ENCODE data around the gene HYDIN.
"Not testable (repeated sequence)": the region's sequence is repeated elsewhere in the genome, so short reads cannot be mapped to it uniquely, and the experiment has no call there.

The HYDIN gene

DNA sequence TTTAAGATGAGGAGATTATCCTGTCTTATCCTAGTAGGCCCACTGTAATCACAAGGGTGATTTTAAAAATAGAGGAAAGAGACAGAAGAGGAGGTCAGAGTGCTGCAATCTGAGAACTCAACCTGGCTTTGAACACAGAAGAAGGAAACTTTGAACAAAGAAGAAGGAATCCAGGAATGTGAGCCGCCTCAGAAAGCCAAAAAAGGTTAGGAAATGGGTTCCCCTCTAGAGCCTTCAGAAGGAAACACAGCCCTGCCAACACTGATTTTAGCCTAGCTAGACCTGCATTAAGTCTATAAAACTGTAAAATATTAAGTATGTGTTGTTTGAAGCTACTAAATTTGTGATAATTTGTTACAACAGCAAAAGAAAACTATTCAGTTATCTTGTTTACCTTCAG is 149.7 kb downstream of the HYDIN start:
- not testable (repeated sequence) for DNase-seq

DNA sequence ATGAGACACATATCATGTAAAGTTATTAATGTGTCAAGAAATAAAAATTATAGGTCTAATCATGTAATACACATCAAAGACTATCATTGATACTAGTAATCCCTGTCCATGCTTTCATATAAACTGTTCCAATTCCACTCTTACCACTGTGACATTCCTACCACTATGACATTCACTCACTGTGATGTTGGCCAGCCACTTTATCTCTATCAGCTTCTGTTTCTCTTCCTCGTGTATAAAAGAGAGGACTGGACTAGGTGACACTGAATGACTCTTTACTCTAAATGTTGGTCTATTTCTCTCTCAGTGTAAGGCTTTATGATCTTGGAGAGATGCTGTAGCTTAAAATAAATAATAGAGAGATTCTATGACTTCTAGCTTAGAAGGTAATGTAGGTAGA is 150.3 kb downstream of the HYDIN start:
- DNase-seq: not testable (repeated sequence)

DNA sequence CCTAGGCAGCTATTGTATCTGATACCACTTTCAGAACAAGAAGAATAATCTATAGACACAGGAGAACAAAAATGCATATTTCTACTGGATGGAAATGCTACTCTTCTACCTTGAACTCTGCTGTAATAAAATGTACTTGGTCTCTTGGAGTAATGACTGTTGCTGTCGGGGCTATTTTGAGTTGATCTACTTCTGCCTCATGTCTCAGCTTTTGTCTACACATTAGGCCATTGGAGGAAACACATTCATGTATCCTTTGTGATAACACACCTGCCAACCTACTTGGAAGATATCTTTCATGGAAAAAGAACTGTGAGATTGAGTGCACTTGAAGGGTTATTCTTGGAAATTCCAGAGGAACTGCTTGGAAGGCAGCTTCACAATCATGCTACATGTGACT is 159.9 kb downstream of the HYDIN start:
- DNase-seq: not testable (repeated sequence)

DNA sequence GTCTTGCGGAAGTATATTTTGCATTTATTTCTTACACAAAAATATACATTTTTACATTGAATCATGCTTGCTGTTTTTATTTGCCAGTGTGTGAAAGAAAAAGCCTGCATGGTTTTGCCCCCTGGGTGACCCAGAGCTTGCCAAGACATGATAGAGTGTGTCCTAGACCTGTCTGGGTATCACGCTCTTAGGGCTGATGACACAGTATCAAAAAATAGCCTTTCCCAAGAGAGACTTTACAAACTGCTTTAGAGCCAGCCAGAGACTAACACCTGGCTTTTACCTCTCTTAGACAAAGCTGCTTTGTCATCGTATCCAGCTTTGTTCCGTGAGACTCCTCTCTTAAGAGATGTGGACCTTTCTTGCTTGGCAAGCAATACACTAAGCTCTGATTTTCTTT is 160.7 kb downstream of the HYDIN start:
- DNase-seq: not testable (repeated sequence)

DNA sequence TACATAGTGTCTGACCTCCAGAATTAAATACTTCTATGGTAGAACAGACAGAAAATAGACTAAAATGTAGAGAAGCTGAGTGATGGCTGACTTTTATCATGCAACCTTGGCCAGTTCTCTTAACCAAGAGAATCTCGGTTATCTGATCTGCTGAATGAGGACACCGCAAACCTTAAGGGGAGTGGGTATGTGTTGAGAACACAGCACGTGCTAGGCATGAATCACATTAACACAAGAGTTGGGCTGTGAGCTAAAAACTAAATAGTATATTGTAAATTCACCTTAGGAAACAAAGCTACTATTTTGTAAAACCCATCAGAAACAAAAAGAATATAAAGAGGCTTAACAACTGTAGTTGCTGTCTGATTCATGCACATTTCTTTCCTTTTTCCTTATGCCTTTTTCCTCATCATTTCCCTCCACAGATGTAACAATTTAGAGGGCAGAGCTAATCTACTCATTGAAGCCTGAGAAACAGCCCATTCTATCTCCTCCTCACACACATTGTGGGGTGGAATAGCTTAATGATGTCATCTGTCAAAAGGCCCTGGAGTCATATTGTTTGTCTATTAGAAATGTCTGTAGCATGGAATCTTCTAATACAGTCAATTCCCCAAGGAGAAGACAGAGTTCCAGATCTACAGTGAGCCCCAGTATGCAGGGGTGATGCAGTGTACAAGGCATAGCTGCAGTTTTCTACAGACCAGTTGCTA is 176.5 kb downstream of the HYDIN start:
- not testable (repeated sequence) for DNase-seq

DNA sequence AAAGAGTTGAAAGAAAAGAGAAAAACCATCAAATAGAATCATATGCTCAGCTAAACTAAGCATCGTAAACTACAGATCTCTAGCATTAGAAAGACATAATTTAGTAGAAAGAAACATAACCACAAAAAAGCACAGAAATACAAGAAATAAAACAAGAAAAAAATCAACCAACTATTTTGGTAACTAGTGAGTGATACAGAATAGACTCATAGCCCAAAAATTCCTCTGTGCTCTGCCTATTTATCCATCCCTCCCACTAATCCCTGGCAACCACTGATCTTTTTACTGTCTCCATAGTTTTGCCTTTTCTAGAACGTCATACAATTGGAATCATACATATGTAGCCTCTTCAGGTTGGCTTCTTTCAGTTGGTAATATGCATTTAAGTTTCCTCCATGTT is 180.2 kb downstream of the HYDIN start:
- DNase-seq: not testable (repeated sequence)

DNA sequence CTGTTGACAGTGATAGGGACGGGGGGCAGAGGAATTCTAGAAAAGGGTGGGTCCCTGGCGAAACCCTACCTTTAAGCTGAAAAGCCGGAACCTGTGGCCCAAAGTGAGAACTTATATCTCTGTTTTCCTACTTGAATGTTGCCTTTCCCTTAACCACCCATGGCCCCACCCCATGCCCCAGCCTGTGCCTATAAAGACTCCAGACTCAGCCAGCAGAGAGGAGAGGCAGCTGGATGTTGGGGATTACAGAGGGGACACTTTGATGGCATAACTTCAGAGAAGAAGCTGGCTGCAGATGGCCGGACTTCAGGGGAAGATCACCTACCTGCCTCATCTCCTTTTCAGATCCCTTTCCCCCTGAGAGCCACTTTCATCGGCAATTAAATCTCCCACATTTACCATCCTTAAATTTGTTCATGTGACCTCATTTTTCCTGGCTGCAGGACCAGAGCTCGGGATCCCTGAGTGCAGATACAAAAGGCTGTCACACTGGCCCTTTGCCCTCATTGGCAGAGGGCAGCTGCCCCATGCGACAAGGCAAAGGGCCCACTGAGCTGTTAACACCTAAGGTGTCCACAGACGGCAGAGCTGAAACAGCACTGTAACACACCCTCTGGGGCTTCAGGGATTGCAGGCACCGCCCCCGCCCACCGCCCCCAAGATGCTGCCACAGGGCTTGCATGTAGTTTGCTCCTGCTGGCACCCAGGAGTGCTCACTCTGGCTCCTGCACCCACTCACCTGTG is 191.0 kb downstream of the HYDIN start:
- not testable (repeated sequence) for DNase-seq

DNA sequence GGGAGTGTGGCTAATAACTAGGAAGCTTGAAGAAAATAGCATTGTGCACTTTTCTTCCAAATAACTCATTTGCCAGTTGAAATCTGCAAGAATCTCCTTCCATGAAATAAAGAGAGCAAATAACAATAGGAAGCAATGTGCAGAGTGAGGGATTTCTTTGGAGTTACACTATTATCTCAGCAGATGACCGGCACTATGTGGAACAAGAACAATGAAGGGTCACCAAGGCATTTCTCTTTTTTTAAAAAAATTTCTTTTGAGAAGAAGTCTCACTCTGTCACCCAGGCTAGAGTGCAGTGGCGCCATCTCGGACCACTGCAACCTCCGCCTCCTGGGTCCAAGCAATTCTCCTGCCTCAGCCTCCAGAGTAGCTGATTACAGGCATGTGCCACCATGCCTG is 192.1 kb downstream of the HYDIN start:
- not testable (repeated sequence) for DNase-seq

DNA sequence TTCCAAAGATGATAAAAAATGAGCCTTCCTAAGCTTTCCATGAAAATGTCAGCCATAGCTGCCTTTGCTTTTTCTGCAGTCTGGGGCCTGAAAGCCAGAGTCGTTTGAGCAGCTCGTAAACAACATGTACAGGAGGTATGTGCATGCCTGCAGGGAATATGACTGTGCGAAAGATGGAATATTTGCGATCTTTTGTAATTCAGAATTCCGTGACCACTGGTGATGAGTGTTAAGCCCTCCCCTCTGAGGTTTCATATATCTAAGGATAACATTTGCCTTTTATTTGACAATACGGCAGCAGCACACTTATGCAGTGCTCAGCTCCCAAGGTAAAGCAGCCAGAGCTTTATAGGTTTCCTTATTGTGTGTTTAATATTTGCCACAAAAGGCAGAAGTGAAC is 192.5 kb downstream of the HYDIN start:
- not testable (repeated sequence) for DNase-seq

DNA sequence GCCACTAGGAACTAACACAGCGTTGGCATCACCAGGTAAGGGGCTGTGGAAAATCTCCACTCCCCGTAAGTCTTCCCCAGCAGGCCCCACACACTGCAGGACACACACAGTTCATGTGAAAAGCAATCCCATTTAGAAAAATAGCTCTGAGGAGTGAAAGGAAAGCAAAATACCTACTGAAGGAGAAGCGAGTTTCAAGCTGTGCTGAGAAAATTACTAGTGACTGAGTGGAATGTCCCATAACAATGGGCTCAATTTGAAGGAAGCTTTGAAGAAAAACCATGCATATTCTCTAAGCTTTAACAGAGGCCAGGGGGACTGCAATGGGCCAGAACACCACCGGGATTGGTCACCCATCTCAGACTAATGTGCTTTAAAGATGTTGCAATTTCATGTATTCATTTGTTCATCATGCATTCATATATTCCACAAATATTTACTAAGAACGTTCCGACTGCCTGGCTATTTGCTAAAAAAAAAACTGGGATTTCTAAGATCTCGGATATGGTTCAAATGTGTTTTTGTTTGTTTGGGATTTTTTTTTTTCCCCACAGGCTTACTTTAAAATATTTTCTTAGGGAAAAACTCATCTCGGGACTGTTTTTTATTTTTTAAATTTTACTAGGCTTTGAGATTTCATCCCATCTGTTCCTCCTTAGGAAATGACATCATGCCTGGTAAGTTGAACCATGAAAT is 202.3 kb downstream of the HYDIN start:
- not testable (repeated sequence) for DNase-seq

DNA sequence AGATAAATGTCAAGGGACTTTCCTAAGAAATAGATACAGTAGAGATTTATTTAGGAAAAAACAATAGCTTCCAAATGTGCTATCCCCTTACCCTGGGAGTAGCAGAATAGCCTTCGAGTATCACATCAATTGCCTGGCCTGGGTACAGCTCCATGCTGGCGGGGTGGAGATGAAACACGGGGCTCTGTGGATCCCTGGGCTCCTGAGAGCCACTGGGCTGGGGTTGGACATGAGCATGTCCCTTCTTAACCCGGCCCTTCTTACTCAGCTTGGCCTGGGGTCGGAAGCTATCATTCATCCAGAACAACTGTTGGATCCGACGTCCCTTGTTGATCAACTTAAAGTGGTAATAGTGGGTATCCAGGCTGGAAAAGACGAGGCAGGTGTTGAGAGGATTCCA is 203.0 kb downstream of the HYDIN start:
- not testable (repeated sequence) for DNase-seq

DNA sequence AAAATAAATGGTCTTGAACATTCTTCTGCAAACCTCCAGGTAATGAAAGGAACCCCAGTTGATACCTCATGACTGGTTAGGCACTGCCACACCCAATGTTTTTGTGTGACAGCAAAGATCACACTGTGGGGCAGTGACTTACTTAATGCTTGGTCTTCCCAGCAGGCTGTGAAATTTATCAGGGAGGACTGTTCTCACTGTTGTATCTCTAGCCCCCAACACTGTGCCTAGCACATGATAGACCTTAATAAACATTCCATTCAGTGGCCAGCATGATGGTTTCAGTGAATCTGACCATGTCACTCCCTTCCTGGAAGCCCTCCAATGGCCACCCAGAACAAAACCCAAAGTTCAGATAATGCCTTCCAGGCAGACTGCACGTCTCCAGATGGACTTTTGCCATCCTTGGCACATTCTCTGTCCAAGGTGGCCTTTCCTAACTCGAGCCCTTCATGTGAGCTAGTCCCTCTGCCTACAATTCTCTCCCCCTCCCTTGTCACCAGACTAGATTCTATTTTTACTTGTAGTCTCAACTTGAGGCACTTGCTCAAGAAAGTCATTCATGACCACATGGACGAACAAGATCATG is 206.6 kb downstream of the HYDIN start:
- DNase-seq: not testable (repeated sequence)

DNA sequence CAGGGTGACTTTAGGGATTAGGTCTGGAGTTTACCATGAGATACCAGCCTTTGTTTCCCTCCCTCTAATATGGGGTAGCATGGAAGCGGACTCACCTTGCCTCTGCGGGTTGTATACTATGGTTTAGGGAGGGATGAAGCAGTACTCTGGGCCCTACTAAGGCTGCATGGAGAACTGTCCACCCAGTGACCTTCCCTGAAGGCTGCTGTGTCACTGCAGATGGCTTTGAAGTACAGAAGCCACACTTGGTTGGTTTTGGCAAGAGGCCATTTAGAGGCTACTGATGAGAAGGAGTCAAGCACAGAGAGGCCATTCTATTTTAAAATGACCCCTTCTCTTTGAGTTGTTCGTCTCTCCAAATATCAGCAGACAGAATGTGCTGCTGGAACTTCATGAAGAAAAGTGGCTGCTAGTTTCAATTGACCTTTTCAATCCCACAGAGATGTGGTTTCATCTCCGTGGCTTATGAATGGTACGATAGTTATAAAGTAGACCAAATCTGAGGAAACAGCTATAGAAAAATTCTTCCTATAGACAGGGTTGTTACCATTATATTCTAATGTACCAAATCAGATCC is 208.5 kb downstream of the HYDIN start:
- not testable (repeated sequence) for DNase-seq

DNA sequence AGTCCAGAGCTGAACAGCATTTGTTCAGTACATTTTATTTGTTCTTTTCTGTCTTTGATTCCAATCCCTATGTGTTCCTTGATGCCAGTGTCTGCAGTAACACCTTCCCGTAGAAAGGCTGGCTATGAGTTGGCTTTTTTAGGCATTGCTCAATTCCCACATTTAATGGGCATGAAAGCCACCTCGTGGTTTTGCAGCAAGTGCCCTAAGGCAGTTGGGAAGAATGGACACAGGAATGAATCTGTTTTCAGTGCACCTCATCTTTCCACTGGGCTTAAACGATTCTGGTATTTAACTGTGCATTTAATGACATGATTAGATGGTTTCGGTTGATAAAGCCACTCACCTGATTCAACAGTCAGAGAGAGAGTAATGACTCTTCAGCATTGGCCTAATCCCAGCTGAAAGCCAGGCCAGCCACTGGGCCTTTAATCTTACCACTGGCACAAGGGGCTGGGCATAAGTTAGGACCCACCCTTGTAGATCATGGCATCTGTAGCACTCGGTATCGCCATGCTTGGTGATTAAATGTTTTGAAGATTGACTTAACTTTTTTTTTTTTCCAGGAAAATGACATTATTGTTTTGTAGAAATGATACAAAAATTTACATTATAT is 211.3 kb downstream of the HYDIN start:
- DNase-seq: not testable (repeated sequence)

DNA sequence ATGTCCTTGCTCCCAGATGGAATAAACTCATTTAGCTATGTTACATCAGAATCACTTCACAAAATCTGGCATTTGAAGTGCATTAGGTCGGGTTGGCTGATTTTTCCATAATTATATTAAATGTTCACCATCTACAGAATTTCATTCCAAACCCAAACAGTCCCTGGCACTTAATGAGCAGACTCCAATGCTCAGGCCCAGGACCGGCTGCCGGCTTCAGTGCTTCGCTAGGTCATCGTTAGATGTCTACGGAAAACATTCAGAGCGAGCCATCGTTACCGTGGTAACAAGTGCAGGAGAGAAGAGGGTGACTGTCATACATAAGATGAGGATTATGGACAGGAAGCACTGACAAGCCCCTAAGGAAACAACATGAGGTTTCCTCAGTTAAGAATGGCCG is 215.1 kb downstream of the HYDIN start:
- not testable (repeated sequence) for DNase-seq

DNA sequence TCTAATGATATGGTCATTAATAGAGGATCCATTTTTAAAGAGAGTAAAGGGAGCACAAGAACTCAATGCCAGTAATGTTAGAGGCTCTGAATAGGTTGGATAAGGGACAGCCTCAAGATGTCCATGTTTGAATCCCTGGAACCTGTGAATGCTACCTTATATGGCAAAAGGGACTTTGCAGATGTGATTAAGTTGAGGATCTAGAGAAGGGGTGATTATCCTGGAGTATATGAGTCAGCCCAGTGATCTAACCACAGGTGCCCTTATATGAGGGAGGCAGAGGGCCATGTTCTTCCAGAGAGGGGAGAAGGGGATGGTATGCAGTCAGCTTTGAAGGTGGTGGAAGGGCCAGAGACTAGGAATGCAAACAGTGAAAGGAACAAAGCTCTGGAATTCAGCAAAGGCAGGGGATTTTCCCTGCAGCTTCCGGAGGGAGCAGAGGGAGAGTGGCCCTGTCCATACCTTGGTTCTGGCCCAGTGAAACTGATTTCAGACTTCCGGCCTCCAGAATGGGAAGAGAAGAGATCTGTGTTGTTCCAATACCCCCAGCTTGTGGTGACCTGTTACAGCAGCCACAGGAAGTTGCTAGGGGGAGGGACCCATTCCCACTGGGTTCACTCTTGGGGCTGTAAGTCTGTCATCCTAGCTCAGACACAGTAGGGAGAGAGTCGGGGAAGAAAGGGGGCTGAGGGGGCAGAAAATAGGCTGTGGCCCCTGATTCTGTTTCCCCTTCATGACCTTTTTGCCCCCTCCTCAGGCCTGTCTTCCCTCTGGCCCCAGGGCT is 220.9 kb downstream of the HYDIN start:
- not testable (repeated sequence) for DNase-seq

DNA sequence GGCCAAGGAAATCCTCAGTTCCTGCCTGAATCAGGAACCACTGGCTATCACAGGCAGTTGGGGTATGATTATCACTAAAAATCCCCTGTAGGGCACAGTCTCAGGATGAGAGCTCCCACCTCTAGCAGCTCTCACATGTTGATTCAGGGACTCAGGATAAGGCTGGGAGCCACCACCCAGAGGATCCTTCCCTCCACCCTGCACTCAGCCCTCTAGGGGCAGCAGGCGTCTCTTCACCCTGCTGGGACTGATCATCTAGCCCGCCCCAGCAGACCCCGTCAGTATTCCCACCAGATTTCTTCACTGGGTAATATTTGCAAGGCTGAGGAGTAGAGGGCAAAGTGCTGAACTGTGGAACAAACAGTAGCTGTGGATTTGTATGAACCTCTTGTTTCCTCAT is 224.0 kb downstream of the HYDIN start:
- not testable (repeated sequence) for DNase-seq

DNA sequence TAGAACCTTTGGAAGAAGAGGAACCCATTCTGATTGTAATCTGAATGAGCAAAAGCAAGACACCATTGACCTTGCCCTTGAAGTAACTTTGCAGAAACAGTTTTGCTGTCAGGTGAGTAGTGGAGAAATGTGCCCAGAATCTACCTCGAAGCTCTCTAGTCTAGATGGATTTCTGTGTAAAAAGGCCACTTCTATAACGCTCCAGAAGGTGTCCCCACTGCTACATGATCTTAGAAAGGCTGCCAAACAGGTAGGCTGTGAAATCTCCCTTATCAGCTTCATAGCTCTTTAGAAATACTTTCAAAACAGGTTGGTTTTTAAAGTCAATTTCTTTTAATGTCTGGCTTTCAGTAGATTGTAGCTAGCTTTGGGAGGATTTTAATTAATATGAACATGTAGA is 230.8 kb downstream of the HYDIN start:
- DNase-seq: not testable (repeated sequence)

DNA sequence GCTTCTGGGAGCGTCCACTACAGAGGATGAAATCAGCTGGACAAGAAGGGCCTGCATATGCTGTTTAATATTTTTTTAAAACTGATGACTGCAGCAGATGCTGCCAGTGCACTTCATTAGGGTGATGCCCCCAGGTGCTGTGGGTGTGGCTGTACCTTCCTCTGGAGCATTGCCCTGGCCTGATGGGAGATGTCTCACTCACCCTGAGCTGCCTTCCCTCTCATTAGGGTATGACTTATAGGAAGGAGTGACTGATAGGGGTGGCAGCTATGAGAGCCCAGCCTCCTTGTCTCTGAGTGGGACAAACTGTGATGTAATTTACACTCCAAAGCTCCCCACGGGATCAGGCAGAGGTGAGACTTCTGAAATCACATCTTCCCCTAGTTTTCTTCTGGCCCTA is 234.7 kb downstream of the HYDIN start:
- DNase-seq: not testable (repeated sequence)

DNA sequence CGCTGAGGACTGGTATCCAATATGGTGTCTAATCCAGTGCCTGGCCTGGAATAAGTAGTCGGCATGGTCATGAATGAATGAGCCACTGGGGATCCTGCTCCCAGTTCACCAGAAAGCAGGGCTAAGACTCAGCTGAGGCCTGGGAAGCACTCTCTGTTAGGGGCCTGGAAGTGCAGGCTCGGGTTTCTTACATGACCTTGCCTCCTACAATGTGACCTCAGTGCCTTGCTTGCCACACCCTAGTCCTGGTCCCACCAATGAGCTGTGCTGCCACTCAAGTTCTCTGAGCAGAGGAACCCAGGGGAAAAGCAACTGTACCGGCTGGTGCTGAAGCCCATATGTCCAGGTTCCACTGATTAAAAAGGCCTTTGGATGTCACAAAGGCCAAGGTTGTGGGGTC is 238.0 kb downstream of the HYDIN start:
- DNase-seq: not testable (repeated sequence)

DNA sequence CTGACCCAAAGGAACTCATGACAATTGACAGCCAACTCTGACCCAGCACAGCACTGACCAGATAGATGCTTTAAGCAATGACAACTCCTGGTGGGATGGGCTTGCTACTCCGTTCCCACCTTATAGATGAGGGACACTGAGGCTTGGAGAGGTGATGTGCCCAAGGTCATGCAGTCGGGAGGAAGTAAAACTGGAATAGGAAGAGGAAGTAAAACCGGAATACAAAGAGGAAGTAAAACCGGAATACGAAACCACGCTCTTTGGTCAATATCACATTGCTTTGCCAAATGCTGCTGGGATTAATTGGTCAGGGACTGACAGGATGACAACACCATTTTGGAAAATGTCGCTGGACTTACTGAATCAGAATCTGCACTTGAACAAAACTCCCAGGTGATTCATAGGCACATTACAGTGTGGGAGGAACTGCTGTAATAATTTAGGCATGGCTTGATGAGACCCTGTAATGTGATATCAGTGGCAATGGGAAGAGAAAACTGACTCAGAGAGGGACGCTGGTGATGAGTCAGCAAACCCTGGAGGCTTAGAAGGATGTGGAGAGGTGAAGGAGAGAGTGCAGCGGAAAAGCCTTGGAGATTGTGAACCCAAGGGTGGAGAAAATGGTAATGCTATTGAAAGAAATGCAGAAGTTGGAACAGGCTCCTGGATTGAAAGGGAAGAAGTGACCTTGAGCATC is 243.4 kb downstream of the HYDIN start:
- DNase-seq: not testable (repeated sequence)

All from stimulated activated CD4-positive, alpha-beta T cell treated with anti-CD3 and anti-CD28 coated beads, Interleukin-2, amount 100 ng/mL, for 48 hours (primary cell).